GM19324 (cell line): ENCODE results near the gene DNTT.
A peak's percentile ranks its signal among the peaks of the same experiment; 100 is the strongest.

Source experiments
- ATAC-seq: cut with Tn5 transposase; IDR thresholded peaks from one replicate; pipeline ENCODE4 v1.9.1; 2021; ENCODE audit warnings: mild to moderate bottlenecking, moderate library complexity; ENCODE audit not compliant: unreplicated experiment, low FRiP score

Gene DNTT

GRCh38 chr10:96275685-96276418 lies 28.4 kb upstream of the DNTT start:
- no peak for ATAC-seq

- no peak for ATAC-seq
These were observed 27.8 kb upstream of the DNTT start for GRCh38 chr10:96276426-96276825.

- ATAC-seq, result no peak
These were observed 27.4 kb upstream of the DNTT start for GRCh38 chr10:96276831-96277230.

- ATAC-seq, result no peak
These were observed 25.0 kb upstream of the DNTT start for GRCh38 chr10:96279191-96279641.

GRCh38 chr10:96280859-96281258 lies 23.4 kb upstream of the DNTT start:
- ATAC-seq, result no peak

GRCh38 chr10:96281444-96282029 lies 22.7 kb upstream of the DNTT start:
- no peak for ATAC-seq

- ATAC-seq, result no peak
These were observed 20.9 kb upstream of the DNTT start for GRCh38 chr10:96283351-96283750.

GRCh38 chr10:96283756-96284155 lies 20.5 kb upstream of the DNTT start:
- ATAC-seq, result no peak

GRCh38 chr10:96285331-96285752 lies 18.9 kb upstream of the DNTT start:
- no peak for ATAC-seq

- ATAC-seq, result peak; percentile 67
These were observed 16.7 kb upstream of the DNTT start for GRCh38 chr10:96287392-96288105.

GRCh38 chr10:96288151-96288621 lies 16.0 kb upstream of the DNTT start:
- ATAC-seq, result peak; percentile 55

- ATAC-seq, result no peak
These were observed 14.9 kb upstream of the DNTT start for GRCh38 chr10:96289218-96289910.

GRCh38 chr10:96290368-96291133 lies 13.7 kb upstream of the DNTT start:
- ATAC-seq, result no peak

GRCh38 chr10:96292971-96293920 lies 11.0 kb upstream of the DNTT start:
- ATAC-seq, result no peak

GRCh38 chr10:96295475-96295874 lies 8.8 kb upstream of the DNTT start:
- no peak for ATAC-seq

- ATAC-seq, result no peak
These were observed 6.7 kb upstream of the DNTT start for GRCh38 chr10:96297486-96297885.

GRCh38 chr10:96298362-96298761 lies 5.9 kb upstream of the DNTT start:
- ATAC-seq, result no peak

GRCh38 chr10:96299383-96299782 lies 4.9 kb upstream of the DNTT start:
- ATAC-seq, result no peak

GRCh38 chr10:96301616-96302015 lies 2.6 kb upstream of the DNTT start:
- ATAC-seq, result no peak
